Kidney (tissue), 14 donors: Measurements from ENCODE around the gene ADAMTS17. TPM values are rescaled to one million over a fixed set of nuclear protein-coding genes. Genes with fewer than 3 reads are reported as not detected.

Experiments used
- DNase-seq, 5 donors: peaks; one replicate each; pipeline ENCODE4 v3.0.0-alpha.2; 2013 to 2020
- FAIRE-seq: peaks from 2 replicates; lab custom pipeline; 2012; peaks lifted over from hg19 to GRCh38; lab: Jason Lieb, UNC
- H3K27ac ChIP-seq, 2 donors: one replicate each; pipeline ENCODE4 v1.7.0; 2013; ENCODE audit warnings: low read depth in 2 of 2, low read length in 2 of 2, inconsistent platforms in 1 of 2
- H3K27me3 ChIP-seq: one replicate; pipeline ENCODE4 v1.7.1; 2013; ENCODE audit warnings: low read length, inconsistent platforms; ENCODE audit not compliant: control insufficient read depth, insufficient read depth
- H3K36me3 ChIP-seq, 3 donors: one replicate each; pipeline versions ENCODE4 v1.7.0 to v1.7.1; 2013; ENCODE audit warnings: low read length in 3 of 3, control low read depth in 1 of 3, inconsistent platforms in 1 of 3; ENCODE audit not compliant: insufficient read depth in 3 of 3, control insufficient read depth in 2 of 3
- H3K4me1 ChIP-seq, 3 donors: one replicate each; pipeline versions ENCODE4 v1.7.0 to v1.7.1; 2013; ENCODE audit warnings: low read length in 3 of 3, inconsistent platforms in 1 of 3, low read depth in 1 of 3; ENCODE audit not compliant: control insufficient read depth in 2 of 3, insufficient read depth in 2 of 3
- H3K4me3 ChIP-seq, 3 donors: one replicate each; pipeline versions ENCODE4 v1.7.0 to v1.8.1; 2013; ENCODE audit warnings: low read length in 3 of 3, control low read depth in 1 of 3, inconsistent platforms in 1 of 3
- H3K9ac ChIP-seq, 3 donors: one replicate each; pipeline versions ENCODE4 v1.7.0 to v1.7.1; 2013; ENCODE audit warnings: low read length in 3 of 3, control low read depth in 1 of 3, inconsistent platforms in 1 of 3
- H3K9me3 ChIP-seq, 3 donors: one replicate each; pipeline versions ENCODE4 v1.7.0 to v1.7.1; 2013; ENCODE audit warnings: low read length in 3 of 3, control low read depth in 1 of 3, inconsistent platforms in 1 of 3; ENCODE audit not compliant: control insufficient read depth in 2 of 3, insufficient read depth in 1 of 3
- CTCF ChIP-seq: IDR thresholded peaks from 3 replicates; pipeline ENCODE4 v1.5.1; 2012; ENCODE audit warnings: mild to moderate bottlenecking, moderate library complexity, borderline replicate concordance; ENCODE audit not compliant: insufficient read depth; ENCODE audit errors: extremely low read depth
- intact Hi-C: fragments of 100-400 bp; cut with DNase I; formaldehyde crosslinking; loops from one replicate; pipeline ENCODE4 v1.11.1; 2022
- polyA plus RNA-seq: library from polyadenylated mRNA; stranded (reverse); fragments of 350-450 nt; fragmentation: Illumina TruSeq; extraction: RNeasy Lipid Tissue Mini Kit (QIAGEN cat#74804); gene quantifications from one replicate; pipeline ENCODE4 v1.2.3, GENCODE V29; 2014; ENCODE audit warnings: low read depth, low replicate concordance; ENCODE audit not compliant: insufficient read depth
- total RNA-seq: library from RNA; stranded (reverse); fragmentation: NEBNext Ultra II Directional; extraction: Animal tissue kit (Norgen Biotek cat#: 25700); gene quantifications from one replicate; pipeline ENCODE4 v1.2.1, GENCODE V29; 2021
- donor health status: control.
- donor health status: control.
- donor health status: control.
- donor health status: control.
- donor health status: control.
- donor health status: DM: yes; HTN: yes; CAD: no.
- donor health status: Normal renal cell carcinoma (clear cell type).

ADAMTS17 gene
- total and polyA plus RNA-seq, 2 donors from 2014 or later, result 1.7 to 2.2 TPM

GRCh38 chr15:100124936-100125335 lies 216.8 kb downstream of the ADAMTS17 start:
- Histone ChIP-seq H3K4me3 (no peak overlapping the region), H3K9me3 (peaks cover 0 to 17% (median 7%) of the 10 kb centered on the region in 3 donors), H3K36me3 (peaks cover 0 to 9% (median 0%) of the 10 kb centered on the region in 3 donors), H3K27ac (no peak overlapping the region), H3K27me3 (no peaks in the 10 kb centered on the region), H3K4me1 (no peaks in the 10 kb centered on the region), H3K9ac (no peak overlapping the region)
- DNase-seq, result no peak
- no peak for FAIRE-seq
- no peak for TF ChIP-seq CTCF
- intact Hi-C loops, result no loop called here

- H3K36me3 ChIP-seq, result peaks cover 0 to 9% (median 0%) of the 10 kb centered on the region in 3 donors
- H3K9ac ChIP-seq, result no peak overlapping the region
- intact Hi-C loops, result no loop called here
- no peak overlapping the region for H3K27ac ChIP-seq
- peaks cover 0 to 20% (median 7%) of the 10 kb centered on the region in 3 donors for H3K9me3 ChIP-seq
- DNase-seq (no peak), FAIRE-seq (no peak)
- no peaks in the 10 kb centered on the region for H3K4me1 ChIP-seq
- H3K27me3 ChIP-seq, result no peaks in the 10 kb centered on the region
- no peak for TF ChIP-seq CTCF
- no peak overlapping the region for H3K4me3 ChIP-seq
Measured at GRCh38 chr15:100124361-100124760, 217.4 kb downstream of the ADAMTS17 start.

GRCh38 chr15:100123611-100124010 lies 218.2 kb downstream of the ADAMTS17 start:
- no peaks in the 10 kb centered on the region for H3K27me3 ChIP-seq
- no peaks in the 10 kb centered on the region for H3K4me1 ChIP-seq
- no peak overlapping the region for H3K9ac ChIP-seq
- DNase-seq (no peak), FAIRE-seq (no peak)
- peaks cover 0 to 20% (median 7%) of the 10 kb centered on the region in 3 donors for H3K9me3 ChIP-seq
- TF ChIP-seq CTCF, result no peak
- no peak overlapping the region for H3K4me3 ChIP-seq
- no peak overlapping the region for H3K27ac ChIP-seq
- intact Hi-C loops, result no loop called here
- H3K36me3 ChIP-seq, result peaks cover 0 to 9% (median 0%) of the 10 kb centered on the region in 3 donors

GRCh38 chr15:100121285-100121684 lies 220.5 kb downstream of the ADAMTS17 start:
- Histone ChIP-seq H3K9ac (no peak overlapping the region), H3K4me1 (no peaks in the 10 kb centered on the region), H3K4me3 (no peak overlapping the region), H3K27ac (no peak overlapping the region), H3K36me3 (peaks cover 0 to 9% (median 0%) of the 10 kb centered on the region in 3 donors), H3K9me3 (peaks cover 0 to 20% (median 7%) of the 10 kb centered on the region in 3 donors), H3K27me3 (no peaks in the 10 kb centered on the region)
- intact Hi-C loops, result no loop called here
- DNase-seq (no peak), FAIRE-seq (no peak)
- no peak for TF ChIP-seq CTCF
